HG03342 (cell line): ENCODE results near the gene ARHGAP22.

Experiments
- ATAC-seq: cut with Tn5 transposase; IDR thresholded peaks from one replicate; pipeline ENCODE4 v1.9.1; 2021; ENCODE audit warnings: mild to moderate bottlenecking, moderate library complexity; ENCODE audit not compliant: unreplicated experiment

Gene ARHGAP22

GRCh38 chr10:48517482-48517881 is 87.4 kb downstream of the ARHGAP22 start:
- ATAC-seq = no peak

DNA sequence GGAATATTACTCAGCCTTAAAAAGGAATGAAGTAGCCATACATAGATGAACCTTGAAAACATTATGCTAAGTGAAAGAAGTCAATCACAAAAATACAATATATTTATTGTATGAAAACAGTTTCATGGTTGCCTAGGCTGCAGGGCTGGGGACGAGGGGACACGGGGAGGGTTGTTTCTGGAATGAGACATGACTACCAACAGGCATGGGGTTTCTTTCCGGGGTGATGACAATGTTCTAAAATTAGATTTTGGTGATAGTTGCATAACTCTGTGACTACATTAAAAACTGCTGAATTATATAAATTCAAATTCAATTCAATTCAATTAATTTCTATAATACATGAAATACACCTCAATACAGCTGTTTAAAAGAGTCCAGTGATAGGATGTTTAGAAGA is 88.0 kb downstream of the ARHGAP22 start:
- no peak for ATAC-seq

- no peak for ATAC-seq
Measured at GRCh38 chr10:48514916-48515315, 90.0 kb downstream of the ARHGAP22 start.

DNA sequence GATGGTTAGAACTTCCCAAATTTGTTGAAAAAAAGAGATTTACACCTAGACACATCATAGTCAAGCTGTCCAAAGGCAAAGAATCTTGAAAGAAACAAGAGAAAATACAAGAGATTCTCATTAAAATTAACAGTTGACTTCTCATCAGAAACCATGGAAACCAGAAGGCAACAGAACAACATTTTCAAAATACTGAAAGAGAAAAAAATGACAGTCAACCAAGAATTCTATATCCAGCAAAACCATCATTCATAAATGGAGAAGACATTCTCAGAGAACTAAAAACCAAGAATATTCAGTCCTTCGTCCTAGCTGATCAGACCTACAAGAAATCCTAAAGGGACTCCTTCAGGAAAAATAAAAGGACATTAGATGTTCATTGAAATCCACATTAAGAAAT is 90.6 kb downstream of the ARHGAP22 start:
- ATAC-seq = no peak

DNA sequence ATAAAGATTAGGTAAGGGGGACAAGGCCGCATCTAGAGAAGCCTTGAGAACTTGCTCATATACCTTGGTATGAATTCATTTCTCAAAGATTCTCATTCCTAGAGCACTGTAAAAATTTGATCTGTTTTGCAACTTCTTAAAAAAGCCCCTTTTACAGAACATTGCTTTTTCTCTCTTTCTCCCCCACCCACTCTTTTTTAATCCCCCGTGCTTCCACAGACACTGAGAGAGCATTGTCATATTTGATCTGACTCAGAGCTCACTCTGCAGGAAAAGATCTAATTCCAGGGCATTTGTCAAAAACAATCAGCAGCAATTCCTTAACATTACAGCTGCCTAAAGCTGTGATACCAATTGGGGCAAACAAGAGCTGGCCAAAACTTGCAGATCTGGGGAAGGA is 92.0 kb downstream of the ARHGAP22 start:
- ATAC-seq = no peak

DNA sequence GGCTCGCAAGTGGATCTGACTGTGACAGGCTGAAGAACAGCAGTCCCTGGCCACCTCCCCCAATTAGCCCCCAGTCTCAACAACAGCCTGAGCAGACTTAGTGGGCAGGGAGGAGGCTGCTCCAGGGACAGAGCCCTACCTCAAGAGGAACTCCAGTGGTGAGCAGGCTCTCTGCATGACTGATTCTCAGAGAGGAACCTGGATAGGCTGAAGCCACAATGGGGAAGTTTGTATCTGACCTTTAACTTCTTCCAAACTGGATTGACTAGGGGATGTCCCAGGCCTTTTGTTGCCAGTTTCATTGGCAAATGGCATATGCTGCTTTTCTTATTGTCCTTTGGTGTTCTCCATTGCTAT is 93.0 kb downstream of the ARHGAP22 start:
- ATAC-seq = no peak

DNA sequence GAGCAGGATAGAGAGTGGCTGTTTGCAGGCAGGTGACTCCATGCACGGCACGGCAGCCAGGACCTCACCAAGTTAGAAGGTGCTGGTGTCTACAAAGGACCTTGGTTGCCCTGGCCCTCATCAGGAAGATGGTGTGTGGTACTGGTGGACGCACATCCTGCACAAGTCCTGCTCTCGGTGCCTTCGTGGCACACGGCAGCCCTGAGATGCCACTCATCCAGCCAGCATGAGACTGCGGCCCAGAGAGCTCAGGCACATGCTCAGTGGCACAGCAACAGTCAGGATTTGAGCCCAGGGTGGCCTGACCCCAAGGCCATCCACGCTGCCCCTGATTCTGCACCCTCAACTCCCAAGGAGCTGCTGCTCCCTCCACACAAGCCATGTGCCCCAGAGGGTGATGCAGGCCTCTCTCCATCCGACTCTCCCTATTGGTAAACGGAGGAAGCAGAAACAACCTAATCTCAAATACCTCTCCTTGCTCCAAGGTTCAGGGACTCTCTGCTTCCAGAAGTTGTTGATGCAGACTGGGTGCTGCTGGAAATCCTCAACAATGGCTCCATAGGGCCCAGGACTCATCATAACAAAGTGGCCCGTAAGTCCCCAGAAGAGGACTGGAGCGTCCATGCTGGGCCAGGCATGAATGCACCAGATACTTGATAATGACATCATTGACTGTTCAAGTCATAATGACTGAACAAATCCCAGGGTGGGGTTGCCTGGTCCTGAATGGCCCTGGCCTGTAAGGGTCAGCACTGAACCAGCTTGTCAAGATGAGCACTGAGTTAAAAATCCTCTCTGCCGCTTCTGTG is 93.6 kb downstream of the ARHGAP22 start:
- ATAC-seq = no peak

DNA sequence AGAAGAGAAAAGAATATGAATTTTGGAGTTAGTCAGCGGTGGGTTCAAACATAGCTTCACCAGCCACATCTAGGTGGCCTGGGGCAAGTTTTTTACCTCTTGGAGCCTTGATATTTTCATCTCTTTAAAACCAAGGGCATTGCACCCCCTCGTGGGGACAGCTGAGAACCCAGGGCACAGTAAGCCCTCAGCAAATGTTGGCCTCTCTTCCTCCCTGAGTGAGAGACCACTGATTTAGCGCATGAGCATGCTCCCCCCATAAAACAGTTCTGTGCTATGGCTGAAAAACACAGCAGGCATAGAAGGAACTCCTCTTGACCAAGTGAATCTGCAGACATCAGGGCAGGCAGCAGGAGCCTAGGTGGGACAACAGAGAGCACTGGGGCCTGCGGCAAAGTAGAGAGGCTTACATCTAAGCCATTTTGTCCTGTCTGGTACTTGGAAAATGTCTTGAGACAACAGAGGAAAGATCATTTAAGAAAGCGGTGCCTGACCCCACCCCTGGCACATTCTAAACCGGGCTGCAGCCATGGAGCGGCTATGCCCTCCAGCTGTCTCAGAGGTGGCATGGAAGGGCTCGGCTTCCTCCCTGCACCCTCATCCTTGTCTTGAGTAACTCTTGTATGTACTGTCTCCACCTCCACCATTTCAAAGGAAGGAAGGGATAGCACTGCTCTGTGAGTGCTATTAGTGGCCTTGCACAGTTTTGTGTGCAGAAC is 94.7 kb downstream of the ARHGAP22 start:
- no peak for ATAC-seq

- ATAC-seq = no peak
Measured at GRCh38 chr10:48508791-48509772, 95.8 kb downstream of the ARHGAP22 start.

DNA sequence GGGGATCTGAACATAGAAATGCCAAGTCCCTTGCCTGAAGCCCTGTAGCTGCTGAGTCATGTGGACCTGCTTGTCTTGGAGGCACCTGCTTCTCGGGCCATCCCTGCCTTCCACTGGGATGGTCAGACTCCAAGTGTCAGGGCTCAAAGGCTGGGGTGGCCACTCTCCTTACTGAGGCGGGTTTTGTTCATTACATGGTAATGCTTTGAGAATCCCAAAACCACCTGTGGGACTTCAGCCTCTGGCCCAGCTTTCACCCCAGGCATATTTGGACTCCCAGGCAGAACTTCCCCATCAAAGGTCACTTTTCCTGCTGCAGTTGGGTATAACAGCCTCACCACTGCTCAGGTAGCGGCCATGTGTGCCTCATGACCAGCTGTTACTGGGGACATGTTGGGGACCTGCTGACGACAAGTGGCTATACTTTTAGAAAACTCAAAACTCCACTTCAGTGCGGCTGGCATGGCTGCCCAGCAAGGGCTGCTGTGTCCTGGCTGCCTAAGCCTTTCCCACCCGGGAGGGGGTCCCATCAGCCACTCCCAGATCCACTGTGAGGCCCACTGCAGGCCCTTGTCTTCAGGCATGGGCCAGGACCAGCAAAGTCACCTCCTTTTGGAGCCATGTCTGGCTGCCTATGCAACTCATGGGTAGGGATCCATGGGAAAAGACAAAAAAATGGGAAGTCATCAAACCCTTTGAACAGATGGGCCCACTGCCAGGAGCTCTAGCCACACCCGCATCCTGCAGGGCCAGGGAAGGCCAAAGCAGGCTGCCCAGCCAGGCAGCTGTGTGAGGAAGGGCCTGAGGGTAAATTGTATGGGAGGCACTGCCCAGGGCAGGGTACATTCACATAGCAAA is 96.7 kb downstream of the ARHGAP22 start:
- ATAC-seq = no peak

DNA sequence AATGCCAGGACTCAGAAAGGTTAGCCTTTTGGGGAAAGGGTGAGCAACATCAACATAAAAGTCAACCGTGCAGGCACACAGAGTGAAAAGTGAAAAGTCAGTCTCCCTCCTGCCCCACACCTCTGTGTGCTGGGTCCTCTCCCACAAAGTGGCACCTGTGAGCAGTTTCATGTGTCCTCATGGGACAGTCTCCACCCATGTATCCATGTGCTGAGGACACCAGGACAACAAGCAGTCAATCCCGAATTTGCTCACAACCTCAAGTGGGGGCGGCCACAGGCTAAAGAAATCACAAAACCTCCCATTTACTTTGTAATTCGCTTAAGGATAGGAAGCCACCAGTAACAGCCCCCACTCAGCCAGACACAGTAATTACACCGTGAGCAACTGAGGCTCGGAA is 97.4 kb downstream of the ARHGAP22 start:
- ATAC-seq = no peak

GRCh38 chr10:48506147-48506917 is 98.5 kb downstream of the ARHGAP22 start:
- no peak for ATAC-seq

GRCh38 chr10:48505394-48506112 is 99.3 kb downstream of the ARHGAP22 start:
- no peak for ATAC-seq

GRCh38 chr10:48504141-48504885 is 100.6 kb downstream of the ARHGAP22 start:
- no peak for ATAC-seq

DNA sequence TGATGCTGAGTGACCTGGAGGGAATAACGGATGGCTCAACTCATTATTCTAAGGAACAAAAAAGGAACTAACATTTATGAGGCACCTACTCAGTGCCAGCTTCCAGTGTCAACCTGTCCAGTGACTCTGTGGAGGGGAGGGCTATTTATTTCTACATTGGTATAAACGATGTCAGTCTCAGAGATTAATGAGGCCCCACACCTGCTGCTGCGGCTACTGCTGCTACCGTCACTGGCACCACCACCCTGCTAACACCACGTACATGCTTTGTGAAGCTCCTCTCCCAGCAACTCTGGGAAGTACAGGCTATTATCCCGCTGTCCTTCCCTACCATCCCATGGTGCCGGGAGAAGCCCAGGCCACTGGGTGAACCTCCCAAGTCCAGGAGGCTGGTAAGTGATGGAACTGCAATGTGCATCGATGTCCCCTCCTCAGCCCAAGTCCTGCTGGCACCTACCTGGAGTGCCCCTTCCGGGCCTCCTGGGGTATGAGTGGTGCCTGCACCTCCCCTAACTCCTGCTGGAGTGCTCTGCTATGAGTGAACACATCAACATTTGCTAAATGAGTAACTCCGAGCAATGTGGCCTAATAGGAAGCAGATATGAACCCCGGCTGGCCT is 101.5 kb downstream of the ARHGAP22 start:
- ATAC-seq = no peak

- no peak for ATAC-seq
Measured at GRCh38 chr10:48502791-48503190, 102.1 kb downstream of the ARHGAP22 start.

DNA sequence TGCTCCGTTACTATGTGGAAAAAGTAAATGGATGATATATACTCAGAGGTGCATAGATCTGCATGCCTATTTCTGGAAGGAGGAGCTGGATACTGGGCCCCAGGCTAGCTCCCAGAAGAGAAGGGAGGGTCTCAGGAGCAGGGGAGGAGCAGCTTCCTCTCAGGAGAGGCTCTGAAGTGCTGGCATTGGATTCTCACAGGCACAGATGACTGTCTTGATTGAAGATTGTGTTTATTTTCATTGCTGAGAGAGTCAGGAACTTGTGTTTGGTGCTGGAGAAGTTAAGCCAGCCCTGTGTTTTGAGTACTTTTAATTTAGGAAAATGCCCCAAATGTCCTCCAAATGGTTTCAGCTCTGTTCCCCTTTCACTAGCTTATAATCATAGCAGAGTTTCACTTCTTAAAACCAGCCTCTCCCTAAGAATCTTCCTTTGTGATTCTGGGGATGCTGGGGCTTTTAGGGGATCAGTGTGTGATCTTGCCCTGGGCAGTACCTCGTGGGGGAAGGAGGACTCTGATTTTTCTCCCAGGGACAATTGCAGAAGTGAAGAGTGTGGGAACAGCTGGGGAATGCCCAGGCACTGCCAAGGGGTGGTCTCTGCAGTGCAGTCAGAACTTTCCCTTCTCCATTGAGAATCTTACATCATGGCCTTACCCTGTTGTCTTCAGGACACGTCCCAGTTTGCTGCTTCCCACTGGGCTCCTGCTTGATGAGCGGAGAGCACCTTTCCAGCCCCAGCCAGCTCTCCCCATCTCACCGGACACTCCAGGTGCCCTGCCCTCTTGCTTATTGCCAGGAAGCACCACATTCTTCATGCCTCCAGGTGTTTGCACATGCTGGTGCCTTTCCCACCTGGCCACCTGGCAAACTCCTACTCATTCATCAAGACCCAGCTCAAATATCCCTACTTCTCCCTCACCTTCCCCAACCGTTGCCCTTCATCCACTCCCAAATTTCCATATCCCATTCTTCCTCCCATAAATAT is 102.8 kb downstream of the ARHGAP22 start:
- no peak for ATAC-seq
